IMR-90 (cell line): ENCODE measurements around the gene CXorf65. TPM values are rescaled to one million over a fixed set of nuclear protein-coding genes. Genes with fewer than 3 reads are reported as not detected.
A peak's percentile ranks its signal among the peaks of the same experiment; 100 is the strongest.

Source experiments
- ATAC-seq: fragments of 200-7000 bp; cut with Tn5 transposase; 2 replicates; pipeline ENCODE4 v1.9.1; 2020; ENCODE audit warnings: low read depth, mild to moderate bottlenecking, moderate library complexity
- BruUV-seq: library from RNA; stranded (reverse); fragments of 400-500 nt; replicated peaks from 2 replicates; lab custom pipeline; 2021; lab: Mats Ljungman, UMichigan
- CTCF ChIA-PET: fragments of 300-600 bp; formaldehyde crosslinking; extraction: SDS; loops from one replicate; lab custom pipeline; 2021; ENCODE audit warnings: antibody characterized with exemption; lab: Yijun Ruan, JAX
- POLR2A ChIA-PET: fragments of 300-600 bp; sonication (Branson Sonifier 250); formaldehyde crosslinking; loops from one replicate; lab custom pipeline; 2022; ENCODE audit warnings: antibody characterized with exemption; ENCODE audit not compliant: unreplicated experiment; lab: Charles Lee
- DNase-seq: peaks from one replicate; pipeline ENCODE4 v3.0.0; 2013
- H2AFZ ChIP-seq: replicated peaks from 2 replicates; pipeline ENCODE3; 2013; ENCODE audit warnings: low read length, mild to moderate bottlenecking; ENCODE audit not compliant: poor library complexity
- H2AK5ac ChIP-seq: 2 replicates; pipeline ENCODE4 v1.6.1; 2013; ENCODE audit warnings: low read depth, low read length, inconsistent platforms
- H2AK9ac ChIP-seq: replicated peaks from 2 replicates; pipeline ENCODE3; 2013; ENCODE audit warnings: mild to moderate bottlenecking, low read depth, low read length, moderate library complexity; ENCODE audit not compliant: poor library complexity
- H2BK120ac ChIP-seq: 2 replicates; pipeline ENCODE4 v1.6.1; 2013; ENCODE audit warnings: low read depth, low read length, inconsistent platforms
- H2BK15ac ChIP-seq: 3 replicates; pipeline ENCODE4 v1.6.1; 2013; ENCODE audit warnings: low read depth, low read length, inconsistent platforms
- H2BK20ac ChIP-seq: 2 replicates; pipeline ENCODE4 v1.6.1; 2013; ENCODE audit warnings: low read depth, mild to moderate bottlenecking, inconsistent platforms, low read length, moderate library complexity
- H2BK5ac ChIP-seq: 2 replicates; pipeline ENCODE4 v1.6.1; 2013; ENCODE audit warnings: mild to moderate bottlenecking, low read depth, low read length, inconsistent platforms; ENCODE audit not compliant: poor library complexity, severe bottlenecking
- H3K14ac ChIP-seq: replicated peaks from 2 replicates; pipeline ENCODE4 v1.6.1; 2013; ENCODE audit warnings: low read depth, low read length, inconsistent platforms
- H3K18ac ChIP-seq: 2 replicates; pipeline ENCODE4 v1.6.1; 2013; ENCODE audit warnings: low read depth, low read length, control low read depth
- H3K23ac ChIP-seq: 2 replicates; pipeline ENCODE4 v1.6.1; 2013; ENCODE audit warnings: low read depth, low read length, inconsistent platforms
- H3K27ac ChIP-seq: 2 replicates; pipeline ENCODE4 v1.5.1; 2013; ENCODE audit warnings: mild to moderate bottlenecking, control low read depth, low read length; ENCODE audit not compliant: insufficient read depth
- H3K27me3 ChIP-seq: 2 replicates; pipeline ENCODE4 v1.6.1; 2013; ENCODE audit warnings: low read length; ENCODE audit not compliant: control insufficient read depth, insufficient read depth
- H3K36me3 ChIP-seq: 2 replicates; pipeline ENCODE4 v1.6.1; 2013; ENCODE audit warnings: low read length, mixed read lengths; ENCODE audit not compliant: control insufficient read depth, insufficient read depth
- H3K4ac ChIP-seq: 2 replicates; pipeline ENCODE4 v1.6.1; 2013; ENCODE audit warnings: low read depth, low read length, inconsistent platforms
- H3K4me1 ChIP-seq: 2 replicates; pipeline ENCODE4 v1.6.1; 2013; ENCODE audit warnings: low read length, mixed read lengths; ENCODE audit not compliant: control insufficient read depth, insufficient read depth
- H3K4me2 ChIP-seq: 2 replicates; pipeline ENCODE4 v1.6.1; 2013; ENCODE audit warnings: low read depth, mild to moderate bottlenecking, control low read depth, low read length, moderate library complexity
- H3K4me3 ChIP-seq: 2 replicates; pipeline ENCODE4 v1.5.1; 2013; ENCODE audit warnings: low read depth, mild to moderate bottlenecking, control low read depth, low read length, moderate library complexity; ENCODE audit not compliant: insufficient read depth
- H3K56ac ChIP-seq: 2 replicates; pipeline ENCODE4 v1.6.1; 2013; ENCODE audit warnings: low read length, inconsistent platforms; ENCODE audit not compliant: insufficient read depth; ENCODE audit errors: extremely low read depth
- H3K79me1 ChIP-seq, 2 experiments: 2 replicates each; pipeline ENCODE4 v1.6.1; 2013; ENCODE audit warnings: low read length in 2 of 2, inconsistent platforms in 1 of 2, low read depth in 1 of 2
- H3K9ac ChIP-seq: 2 replicates; pipeline ENCODE4 v1.6.1; 2013; ENCODE audit warnings: low read depth, low read length, control low read depth
- H3K9me1 ChIP-seq: 2 replicates; pipeline ENCODE4 v1.6.1; 2013; ENCODE audit warnings: low read length, inconsistent platforms; ENCODE audit not compliant: insufficient read depth
- H3K9me3 ChIP-seq: 2 replicates; pipeline ENCODE4 v1.6.1; 2013; ENCODE audit warnings: low read length; ENCODE audit not compliant: control insufficient read depth, insufficient read depth
- H4K20me1 ChIP-seq: 2 replicates; pipeline ENCODE4 v1.6.1; 2013; ENCODE audit warnings: low read length, inconsistent platforms; ENCODE audit not compliant: insufficient read depth
- H4K5ac ChIP-seq: 2 replicates; pipeline ENCODE4 v1.6.1; 2013; ENCODE audit warnings: mild to moderate bottlenecking, low read depth, low read length, control low read depth
- H4K8ac ChIP-seq, 2 experiments: 2 replicates each; pipeline ENCODE4 v1.6.1; 2013; ENCODE audit warnings: low read depth in 2 of 2, low read length in 2 of 2, control low read depth in 1 of 2, inconsistent platforms in 1 of 2
- H4K91ac ChIP-seq: 2 replicates; pipeline ENCODE4 v1.6.1; 2013; ENCODE audit warnings: low read depth, low read length, inconsistent platforms; ENCODE audit not compliant: insufficient read depth
- CEBPB ChIP-seq: IDR thresholded peaks from 2 replicates; pipeline ENCODE4 v1.6.1; 2012; ENCODE audit warnings: low read depth, low read length, improper control_type of control experiment
- MAFK ChIP-seq: IDR thresholded peaks from 2 replicates; pipeline ENCODE4 v1.6.1; 2012; ENCODE audit warnings: low read depth, low read length, improper control_type of control experiment
- NFE2L2 ChIP-seq: fragments of 150-350 bp; IDR thresholded peaks from 2 replicates; pipeline ENCODE4 v1.6.1; 2016; ENCODE audit warnings: low read depth, mild to moderate bottlenecking, low read length
- POLR2A ChIP-seq: IDR thresholded peaks from 2 replicates; pipeline ENCODE4 v1.6.1; 2012; ENCODE audit warnings: mild to moderate bottlenecking, low read depth, low read length
- dilution Hi-C: fragments of 300-500 bp; cut with HindIII; formaldehyde crosslinking; loops from one replicate; pipeline ENCODE4 v1.14.3; 2018; ENCODE audit warnings: low sequenced_read_pairs; ENCODE audit not compliant: unreplicated experiment
- in situ Hi-C: fragments of 300-500 bp; cut with MboI; formaldehyde crosslinking; loops from 3 replicates; pipeline ENCODE4 v1.14.3; 2019; ENCODE audit warnings: low sequenced_read_pairs, inconsistent platforms, mixed read lengths
- intact Hi-C: fragments of 100-400 bp; cut with micrococcal nuclease; formaldehyde crosslinking; loops from 2 replicates; pipeline ENCODE4 v1.10.0; 2022
- microRNA-seq, 2 experiments: library from miRNA; stranded (forward) in 1 of 2; unstranded in 1 of 2; fragments of 10-50 nt in 1 of 2; fragments of <30 nt in 1 of 2; gene quantifications in 1 of 2; microRNA quantifications in 1 of 2; one replicate each; pipeline versions ENCODE3 to v1.1.0; 2013 to 2020; ENCODE audit not compliant: insufficient read depth in 1 of 2, insufficient read length in 1 of 2, unreplicated experiment in 1 of 2
- polyA plus RNA-seq, 3 experiments: library from polyadenylated mRNA; depleted of rRNA; stranded (reverse); fragments of >200 nt; gene quantifications; 2 replicates each; pipeline ENCODE4 v1.2.3, GENCODE V29; 2012; ENCODE audit warnings: low replicate concordance in 1 of 3
- small RNA-seq, 5 experiments: library from RNA; depleted of rRNA; stranded (forward); fragments of <200 nt; gene quantifications; one replicate each; pipeline ENCODE3, GENCODE V24; 2012
- total RNA-seq: library from RNA; depleted of rRNA; stranded (reverse); fragments of >200 nt; gene quantifications from 2 replicates; pipeline ENCODE4 v1.2.3, GENCODE V29; 2012; rRNA removed

Gene CXorf65
- total and polyA plus RNA-seq, 2 of the 4 experiments (the other 2 are of a cell fraction): not detected

DNA sequence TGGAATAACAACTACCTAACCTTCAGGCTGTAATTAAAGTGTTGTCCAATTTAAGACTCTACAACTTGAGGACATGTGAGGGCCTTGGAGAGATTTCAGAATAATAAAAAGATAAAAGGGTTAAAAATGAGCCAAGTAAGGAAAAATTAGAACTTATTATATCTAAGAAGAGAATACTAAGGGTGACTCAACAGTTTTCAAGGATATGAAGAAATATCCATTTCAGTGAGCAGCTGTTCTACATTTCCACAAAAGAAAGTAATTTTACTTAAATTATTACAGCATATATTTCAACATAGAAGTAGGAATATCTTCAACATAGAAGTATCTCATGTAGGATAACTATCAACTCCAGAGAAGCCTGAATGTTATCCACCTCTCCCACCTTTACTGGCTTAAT lies 49.7 kb downstream of the CXorf65 start:
- CTCF ChIA-PET: interaction anchor here (1.0 kb wide), 1 partner anchor 19 kb away, joined by 3 read pairs; no protein-coding TSS in a partner anchor
- H3K27ac ChIP-seq: no peak overlapping the region

More for the DNA sequence above, 49.7 kb downstream of the CXorf65 start:
- Histone ChIP-seq H4K5ac (no peak overlapping the region), H2AK5ac (no peak overlapping the region), H3K56ac (no peak overlapping the region), H3K4me2 (no peak overlapping the region), H3K9ac (no peak overlapping the region), H3K9me3 (no peaks in the 10 kb centered on the region), H3K36me3 (peaks cover 22% of the 10 kb centered on the region), H4K20me1 (no peaks in the 10 kb centered on the region), H3K4me1 (peaks cover 2% of the 10 kb centered on the region; the same call in 1 of the 2 replicates), H2AFZ (no peak overlapping the region), H2BK20ac (no peak overlapping the region), H2BK5ac (peak overlapping the region; percentile 71), H2BK15ac (no peak overlapping the region), H4K91ac (no peak overlapping the region), H2BK120ac (no peak overlapping the region), H3K14ac (no peak overlapping the region), H4K8ac (no peak overlapping the region), H3K9me1 (no peaks in the 10 kb centered on the region), H3K23ac (no peak overlapping the region), H3K18ac (no peak overlapping the region; the same call in 1 of the 2 replicates), H3K4ac (no peak overlapping the region), H2AK9ac (no peak overlapping the region), H3K27me3 (no peaks in the 10 kb centered on the region; the same call in 1 of the 2 replicates), H3K79me1 (peaks cover 3 to 4% of the 10 kb centered on the region in 2 experiments; a peak in 3 of 4 replicates), H3K4me3 (no peak overlapping the region)
- peak; percentile 35 for ATAC-seq
- POLR2A ChIA-PET: no interaction called here
- dilution Hi-C loops (no loop called here), in situ Hi-C loops (no loop called here), intact Hi-C loops (no loop called here)
- no TSS peak for BruUV-seq
- peak; percentile 64 for DNase-seq
- peak; percentile 83 for TF ChIP-seq NFE2L2
- TF ChIP-seq CEBPB: peak; percentile 40; the same call in 1 of the 2 replicates
- TF ChIP-seq POLR2A: no peak
- 0 out of 2 replicates have a peak, but pooled peaks have one; percentile 19 for TF ChIP-seq MAFK

Small RNAs within 50 kb of the gene (microRNA-seq; reads per million reads assigned to microRNA genes)
- gene CXorf65 (ENCODE audit: insufficient read depth, insufficient read length): not detected

Small RNAs within 50 kb of the gene (small RNA-seq; reads per million reads assigned to genes)
- gene CXorf65: 0 reads per million in 5 experiments

Other genes starting within 250 kb of the CXorf65 start
- not detected in 2 replicates for gene TEX11, start 198.0 kb downstream of the CXorf65 start, total RNA-seq
- gene TEX11, start 198.0 kb downstream of the CXorf65 start, polyA plus RNA-seq (2012; rRNA removed): not detected in 2 replicates
- gene SLC7A3, start 175.6 kb downstream of the CXorf65 start, total RNA-seq: not detected in 2 replicates
- not detected in 2 replicates for gene SLC7A3, start 175.6 kb downstream of the CXorf65 start, polyA plus RNA-seq (2012; rRNA removed)
- gene SNX12, start 38.4 kb downstream of the CXorf65 start, total RNA-seq: 43.0 and 59.9 TPM in 2 replicates
- 55.2 and 63.0 TPM in 2 replicates for gene SNX12, start 38.4 kb downstream of the CXorf65 start, polyA plus RNA-seq (2012; rRNA removed)
- gene FOXO4, start 10.9 kb downstream of the CXorf65 start, total RNA-seq: 1.4 and 2.0 TPM in 2 replicates
- 1.4 and 2.6 TPM in 2 replicates for gene FOXO4, start 10.9 kb downstream of the CXorf65 start, polyA plus RNA-seq (2012; rRNA removed)
- gene IL2RG, start 4.8 kb upstream of the CXorf65 start, total RNA-seq: not detected in 2 replicates
- not detected in 2 replicates for gene IL2RG, start 4.8 kb upstream of the CXorf65 start, polyA plus RNA-seq (2012; rRNA removed)
- 9.1 and 12.5 TPM in 2 replicates for gene MED12, start 11.9 kb upstream of the CXorf65 start, total RNA-seq
- gene MED12, start 11.9 kb upstream of the CXorf65 start, polyA plus RNA-seq (2012; rRNA removed): 17.3 and 19.8 TPM in 2 replicates
- gene NLGN3, start 38.1 kb upstream of the CXorf65 start, total RNA-seq: 0.18 and 0.28 TPM in 2 replicates
- gene NLGN3, start 38.1 kb upstream of the CXorf65 start, polyA plus RNA-seq (2012; rRNA removed): 0.36 and 0.39 TPM in 2 replicates
- not detected in 2 replicates for gene GJB1, start 116.5 kb upstream of the CXorf65 start, total RNA-seq
- gene GJB1, start 116.5 kb upstream of the CXorf65 start, polyA plus RNA-seq (2012; rRNA removed): not detected in 2 replicates
- 8.3 and 10.0 TPM in 2 replicates for gene ZMYM3, start 147.4 kb upstream of the CXorf65 start, total RNA-seq
- 26.0 and 28.1 TPM in 2 replicates for gene ZMYM3, start 147.4 kb upstream of the CXorf65 start, polyA plus RNA-seq (2012; rRNA removed)
- gene NONO, start 176.9 kb upstream of the CXorf65 start, total RNA-seq: 444 and 609 TPM in 2 replicates
- 199 and 308 TPM in 2 replicates for gene NONO, start 176.9 kb upstream of the CXorf65 start, polyA plus RNA-seq (2012; rRNA removed)
- 1.7 and 3.0 TPM in 2 replicates for gene ITGB1BP2, start 195.0 kb upstream of the CXorf65 start, total RNA-seq
- 3.0 and 3.5 TPM in 2 replicates for gene ITGB1BP2, start 195.0 kb upstream of the CXorf65 start, polyA plus RNA-seq (2012; rRNA removed)